ENCODE data around the gene KLK8. TPM values are rescaled to one million over a fixed set of nuclear protein-coding genes. Genes with fewer than 3 reads are reported as not detected.

Gene KLK8
- total and polyA plus RNA-seq, 2 of the 13 experiments (the other 11 are each of a cell fraction or from before 2014, with no cell fraction given): not detected

GRCh38 chr19:50952910-50953309, 48.5 kb downstream of the KLK8 start, which contains the start of gene KLK5 (continued):
- TF ChIP-seq FOXJ3 (CRISPR knock-in tag; IDR thresholded peaks at IDR 0.05; ENCODE audit: borderline replicate concordance) (no peak), DR1 (CRISPR knock-in tag; IDR thresholded peaks at IDR 0.05) (no peak), ZNF576 (CRISPR knock-in tag; IDR thresholded peaks at IDR 0.05) (no peak), ATF3 (CRISPR knock-in tag; IDR thresholded peaks at IDR 0.05) (no peak)

- in situ Hi-C loops (cut with HindIII; ENCODE audit: extremely low pct_ligation_motif_present, low pct_unique_long_range_greater_than_20kb) (loop anchor here (25.0 kb wide), 1 partner anchor 137 kb away; the partner anchor contains the start of gene KLK14), intact Hi-C loops (cut with micrococcal nuclease; ENCODE audit: unreplicated experiment) (no loop called here)
- ChIA-PET POLR2A (no interaction called here), CTCF (ENCODE audit: low intra/inter-chr PET ratio, low total read pairs) (no interaction called here)
- DNase-seq (ENCODE audit: low spot score) (no peak), FAIRE-seq (no peak), ATAC-seq (no peak)
- Histone ChIP-seq H3K27me3 (ENCODE audit: control insufficient read depth in 1 of 2, insufficient read depth in 2 of 2, low read length in 2 of 2) (peaks cover 0 to 12% of the 10 kb centered on the region in 2 experiments; a peak in 2 of 5 replicates), H4K20me1 (ENCODE audit: insufficient read depth, low read length) (no peaks in the 10 kb centered on the region), H3K9me3 (ENCODE audit: low read length) (no peaks in the 10 kb centered on the region), H3K9ac (ENCODE audit: insufficient read depth, low read depth, low read length) (no peak overlapping the region), H3K36me3 (replicated peaks in 1 of 2; ENCODE audit: control insufficient read depth in 1 of 2, insufficient read depth in 2 of 2, low read length in 2 of 2) (no peaks in the 10 kb centered on the region), H3K4me2 (ENCODE audit: low read depth, low read length) (no peak overlapping the region), H3K4me1 (ENCODE audit: insufficient read depth, low read length) (no peaks in the 10 kb centered on the region), H3K79me2 (ENCODE audit: insufficient read depth, low read length) (no peaks in the 10 kb centered on the region), H3K27ac (ENCODE audit: extremely low read length, insufficient read depth, low read length) (no peak overlapping the region), H3K4me3 (replicated peaks in 1 of 3; ENCODE audit: insufficient read depth in 1 of 3, low read depth in 2 of 3, low read length in 3 of 3) (no peak overlapping the region), H2AFZ (ENCODE audit: low read length) (no peak overlapping the region)
- 64% methylated on average over 17 of the region's 19 CpGs for WGBS (ENCODE audit: low lambda C conversion rate)
- no TSS peak for BruUV-seq (replicated peaks)
- TF ChIP-seq ZNF646 (CRISPR knock-in tag; IDR thresholded peaks at IDR 0.05) (no peak), ATF5 (CRISPR knock-in tag; IDR thresholded peaks at IDR 0.05; ENCODE audit: low read depth) (no peak), SNAPC4 (CRISPR knock-in tag; IDR thresholded peaks at IDR 0.05) (no peak), HBP1 (CRISPR knock-in tag; IDR thresholded peaks at IDR 0.05; ENCODE audit: low read depth) (no peak)
Measured at GRCh38 chr19:50949861-50950260, 51.5 kb downstream of the KLK8 start.

All from HepG2 (cell line).